ENCODE results near the gene TMEM53.

The TMEM53 gene

DNA sequence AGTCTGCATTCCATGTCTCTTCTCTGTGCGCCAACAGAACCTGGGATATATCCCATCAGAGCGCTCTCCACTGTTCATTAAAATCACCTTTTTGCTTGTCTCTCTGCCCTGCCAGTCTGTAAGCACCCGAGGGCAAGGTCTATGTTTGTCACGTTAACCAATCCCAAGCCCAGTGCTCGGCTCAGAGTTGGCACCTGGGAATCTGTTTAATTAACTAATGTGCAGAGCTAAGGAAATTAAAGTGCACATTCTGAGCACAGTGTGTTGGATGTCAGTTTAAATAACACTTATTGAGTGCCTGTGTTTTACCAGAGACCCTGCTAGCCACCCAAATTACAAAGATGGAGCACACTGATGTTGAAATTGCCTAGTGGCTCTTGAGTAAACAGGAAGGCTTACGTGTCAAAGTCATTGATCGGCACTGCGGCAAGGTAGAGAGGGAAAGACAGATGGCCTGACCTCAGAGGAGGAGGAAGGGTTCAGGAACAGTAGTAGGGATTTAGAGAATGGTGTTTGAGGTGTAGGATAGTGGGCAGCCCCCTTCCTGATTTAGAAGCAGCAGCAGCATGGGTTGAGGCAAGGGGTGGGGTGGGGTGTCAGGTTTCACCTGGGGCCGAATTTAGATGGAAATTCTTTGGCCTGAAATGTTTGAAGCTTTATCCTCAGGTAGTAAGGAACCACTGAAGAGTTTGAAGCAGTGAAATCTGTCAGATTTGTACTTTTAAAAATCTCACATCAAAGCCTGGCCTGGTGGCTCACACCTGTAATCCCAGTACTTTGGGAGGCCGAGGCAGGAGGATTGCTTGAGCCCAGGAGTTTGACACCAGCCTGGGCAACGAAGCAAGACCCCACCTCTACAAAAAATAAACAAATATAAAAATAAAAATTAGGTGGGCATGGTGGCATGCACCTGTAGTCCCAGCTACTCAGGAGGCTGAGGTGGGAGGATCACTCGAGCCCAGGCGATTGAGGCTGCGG, 7.9 kb upstream of the TMEM53 start:
- TF ChIP-seq, protein P1, sequence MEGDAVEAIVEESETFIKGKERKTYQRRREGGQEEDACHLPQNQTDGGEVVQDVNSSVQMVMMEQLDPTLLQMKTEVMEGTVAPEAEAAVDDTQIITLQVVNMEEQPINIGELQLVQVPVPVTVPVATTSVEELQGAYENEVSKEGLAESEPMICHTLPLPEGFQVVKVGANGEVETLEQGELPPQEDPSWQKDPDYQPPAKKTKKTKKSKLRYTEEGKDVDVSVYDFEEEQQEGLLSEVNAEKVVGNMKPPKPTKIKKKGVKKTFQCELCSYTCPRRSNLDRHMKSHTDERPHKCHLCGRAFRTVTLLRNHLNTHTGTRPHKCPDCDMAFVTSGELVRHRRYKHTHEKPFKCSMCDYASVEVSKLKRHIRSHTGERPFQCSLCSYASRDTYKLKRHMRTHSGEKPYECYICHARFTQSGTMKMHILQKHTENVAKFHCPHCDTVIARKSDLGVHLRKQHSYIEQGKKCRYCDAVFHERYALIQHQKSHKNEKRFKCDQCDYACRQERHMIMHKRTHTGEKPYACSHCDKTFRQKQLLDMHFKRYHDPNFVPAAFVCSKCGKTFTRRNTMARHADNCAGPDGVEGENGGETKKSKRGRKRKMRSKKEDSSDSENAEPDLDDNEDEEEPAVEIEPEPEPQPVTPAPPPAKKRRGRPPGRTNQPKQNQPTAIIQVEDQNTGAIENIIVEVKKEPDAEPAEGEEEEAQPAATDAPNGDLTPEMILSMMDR (IDR thresholded peaks at IDR 0.05; ENCODE audit: borderline replicate concordance, insufficient read depth, low read depth, low read length) = no peak

DNA sequence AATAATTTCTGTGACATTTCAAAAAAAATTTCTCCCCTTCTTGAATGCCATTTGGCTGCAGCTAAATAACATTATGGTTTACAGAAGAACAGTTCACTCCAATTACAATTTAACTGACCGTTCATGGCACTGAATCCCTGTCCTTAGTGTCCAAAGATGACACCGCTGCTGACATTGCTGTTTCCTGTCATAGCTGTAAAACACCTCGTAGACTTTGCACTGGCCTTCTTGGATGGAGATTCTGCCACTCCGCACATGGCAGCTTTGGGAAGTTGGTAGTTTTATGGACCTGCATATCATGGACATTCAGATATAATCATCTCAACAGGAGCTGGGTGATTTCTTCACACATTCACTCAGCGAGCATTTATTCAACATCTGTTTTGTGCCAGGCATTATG, 5.2 kb upstream of the TMEM53 start:
- TF ChIP-seq, protein P1 (IDR thresholded peaks at IDR 0.05; ENCODE audit: borderline replicate concordance, insufficient read depth, low read depth, low read length) = no peak
- no peak overlapping the region for H3K4me3 ChIP-seq (ENCODE audit: low read depth, low read length)

More for the DNA sequence above, 7.9 kb upstream of the TMEM53 start:
- no peak overlapping the region for H3K4me3 ChIP-seq (ENCODE audit: low read depth, low read length)

DNA sequence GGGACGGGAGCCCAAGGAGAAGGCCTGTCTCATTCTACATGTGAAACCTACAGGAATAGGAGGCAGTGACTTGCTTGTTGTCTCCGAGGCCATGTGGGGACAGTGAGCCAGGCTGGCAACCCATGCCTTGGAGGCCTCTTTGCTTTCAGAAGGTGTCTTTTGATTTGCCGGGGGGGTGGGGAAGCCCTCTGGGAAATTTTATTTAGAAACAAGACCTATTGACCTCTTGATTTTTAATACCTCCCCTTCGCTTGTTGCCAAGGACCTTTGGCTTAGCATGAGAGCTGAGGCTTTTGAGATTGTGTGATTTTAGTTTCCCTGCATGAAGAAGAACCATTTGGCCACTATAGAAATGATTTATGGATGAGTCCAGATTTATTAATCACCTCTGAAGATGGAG, 4.3 kb upstream of the TMEM53 start:
- no peak overlapping the region for H3K4me3 ChIP-seq (ENCODE audit: low read depth, low read length)
- TF ChIP-seq, protein P1 (IDR thresholded peaks at IDR 0.05; ENCODE audit: borderline replicate concordance, insufficient read depth, low read depth, low read length) = no peak

DNA sequence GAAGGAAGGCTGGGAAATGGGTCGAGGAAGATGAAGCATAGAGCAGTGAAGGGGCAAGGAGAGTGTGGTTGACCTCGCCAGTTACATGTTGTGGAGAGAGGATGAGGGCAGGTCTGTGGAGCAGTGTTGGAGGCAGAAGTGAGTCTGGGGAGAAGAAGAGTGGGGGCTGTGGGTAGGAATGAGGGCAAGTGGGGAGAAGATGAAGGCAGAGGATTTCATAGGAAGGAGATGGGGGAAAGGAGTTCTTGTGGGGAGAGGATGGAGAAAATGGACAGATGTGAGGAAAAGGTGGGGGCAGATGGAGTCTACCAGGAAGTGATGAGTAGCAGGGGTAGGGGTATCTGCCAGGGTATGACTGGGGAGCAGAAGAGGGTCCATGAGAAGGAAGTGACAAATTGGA, 3.8 kb upstream of the TMEM53 start:
- TF ChIP-seq, protein P1 (IDR thresholded peaks at IDR 0.05; ENCODE audit: borderline replicate concordance, insufficient read depth, low read depth, low read length) = no peak
- no peak overlapping the region for H3K4me3 ChIP-seq (ENCODE audit: low read depth, low read length)

DNA sequence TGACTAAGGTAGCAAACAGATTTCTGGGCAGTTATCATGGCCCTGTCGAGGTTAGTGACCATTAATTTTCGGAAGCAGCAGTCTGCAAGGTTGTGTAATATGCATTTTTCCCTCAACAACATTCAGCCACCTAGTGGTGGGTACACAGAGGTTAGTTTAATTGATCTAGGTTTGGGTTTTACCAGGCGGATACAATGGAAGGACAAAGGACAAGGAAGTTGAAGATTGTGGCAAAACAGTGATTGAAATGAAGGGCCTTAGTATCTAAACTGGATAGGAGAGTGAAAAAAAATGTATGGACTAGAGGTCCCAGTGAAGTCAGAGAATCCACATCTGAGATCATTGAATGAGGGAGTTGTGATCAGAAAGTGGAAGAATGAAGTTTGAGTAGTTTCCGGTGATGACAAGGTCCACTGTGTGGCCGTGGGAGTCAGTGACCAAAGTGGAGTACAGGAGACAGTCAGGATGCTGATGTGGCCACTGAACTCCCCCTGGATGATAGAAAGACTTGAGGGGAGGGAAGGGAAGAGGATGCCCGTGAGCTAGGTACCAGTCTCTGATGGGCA, 3.0 kb upstream of the TMEM53 start:
- TF ChIP-seq, protein P1 (IDR thresholded peaks at IDR 0.05; ENCODE audit: borderline replicate concordance, insufficient read depth, low read depth, low read length) = peak; percentile 53; the same call in 1 of the 2 replicates
- H3K4me3 ChIP-seq (ENCODE audit: low read depth, low read length) = no peak overlapping the region

DNA sequence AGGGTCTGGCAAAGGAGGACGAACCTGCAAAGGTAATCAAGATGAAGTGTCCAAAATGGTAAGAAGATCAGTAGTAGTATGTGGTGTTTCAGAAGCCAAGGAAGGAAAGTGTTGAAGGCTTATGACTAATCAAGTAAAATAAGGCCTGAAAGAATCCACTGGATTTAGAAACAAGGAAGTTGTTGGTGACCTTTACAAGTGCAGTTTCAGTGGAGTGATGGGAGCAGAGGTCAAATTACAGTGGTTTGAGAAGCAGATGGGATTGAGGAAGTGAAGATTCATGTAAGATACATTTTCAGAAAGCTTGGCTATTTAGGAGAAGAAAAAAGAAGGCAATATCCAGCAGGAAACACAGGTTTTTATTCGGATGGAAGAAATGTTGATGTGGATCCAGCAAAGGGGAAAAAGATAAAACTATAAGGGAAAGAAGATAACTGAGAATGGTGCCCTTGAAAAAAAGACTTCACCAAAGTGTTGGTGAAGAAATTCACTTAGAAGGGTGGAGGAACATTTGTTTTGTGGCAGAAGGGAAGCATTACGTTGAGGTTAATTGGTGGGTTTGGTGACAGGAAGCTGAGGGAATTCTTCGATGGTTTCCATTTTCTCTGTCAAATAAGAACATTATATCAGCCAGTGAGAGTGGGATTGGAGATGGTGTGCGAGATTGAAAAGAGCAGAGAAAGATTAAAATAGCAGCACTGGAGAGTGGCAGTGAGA, 2.4 kb upstream of the TMEM53 start:
- no peak overlapping the region for H3K4me3 ChIP-seq (ENCODE audit: low read depth, low read length)
- TF ChIP-seq, protein P1 (IDR thresholded peaks at IDR 0.05; ENCODE audit: borderline replicate concordance, insufficient read depth, low read depth, low read length) = no peak

All from GM12875 (cell line).